GM18526 (cell line): ENCODE measurements around the gene NHLH1.

ENCODE experiments used
- POLR2A ChIP-seq: IDR thresholded peaks from 3 replicates; pipeline ENCODE4 v1.6.1; 2011; ENCODE audit not compliant: insufficient read length; ENCODE audit errors: extremely low read depth

NHLH1 gene

DNA sequence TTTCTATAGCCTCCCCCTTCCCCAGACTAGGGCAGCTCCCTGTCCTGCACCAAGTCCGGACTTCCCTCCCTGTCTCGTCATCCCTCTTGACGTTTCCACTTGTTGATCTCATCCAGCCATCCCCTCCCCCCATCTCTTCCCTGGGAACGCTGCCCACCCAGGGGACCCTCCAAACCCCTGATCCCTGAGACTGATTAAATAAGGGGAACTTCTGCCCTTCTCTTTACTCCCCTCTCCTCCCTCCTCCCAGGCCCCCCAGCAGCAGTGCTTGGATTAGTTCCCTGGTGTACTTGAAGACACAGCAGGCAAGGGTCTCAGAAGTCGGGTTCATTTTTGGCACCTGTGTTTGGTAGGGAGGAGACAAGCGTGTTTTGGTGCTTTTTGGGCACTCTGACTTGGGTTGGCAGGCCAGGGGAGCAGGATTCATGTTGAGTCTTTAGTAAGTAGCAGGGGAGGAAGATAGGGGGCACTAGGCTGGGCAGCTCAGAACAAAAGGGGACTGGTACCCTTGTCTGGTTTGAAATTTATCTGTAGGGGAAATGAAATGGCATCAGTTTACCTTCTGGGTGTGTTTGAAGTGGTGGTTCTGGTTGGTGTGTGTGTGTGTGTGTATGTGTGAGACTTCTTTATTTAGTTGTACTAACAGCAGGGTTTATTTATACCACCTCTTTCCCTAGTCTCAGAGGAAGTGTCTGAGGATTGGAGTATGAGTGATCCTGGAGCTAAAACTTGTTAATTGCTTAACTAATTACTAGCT lies 44.6 kb downstream of the NHLH1 start:
- no peak for TF ChIP-seq POLR2A

DNA sequence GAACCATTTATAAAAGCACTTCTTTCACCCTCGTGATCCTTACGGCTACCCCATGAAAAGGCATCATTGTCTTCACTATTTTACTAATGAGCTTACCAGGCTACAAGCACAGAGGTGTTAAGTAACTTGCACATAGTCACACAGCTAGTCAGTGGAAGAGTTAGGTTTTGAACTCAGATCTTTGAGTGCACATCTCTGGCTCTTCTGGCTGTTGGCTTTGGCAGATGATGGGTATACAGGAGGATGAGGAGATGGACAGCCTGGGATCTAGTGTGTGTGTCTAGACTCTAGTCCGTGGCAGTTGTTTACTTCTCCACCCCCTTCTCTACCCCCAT lies 45.1 kb downstream of the NHLH1 start:
- TF ChIP-seq POLR2A = no peak

DNA sequence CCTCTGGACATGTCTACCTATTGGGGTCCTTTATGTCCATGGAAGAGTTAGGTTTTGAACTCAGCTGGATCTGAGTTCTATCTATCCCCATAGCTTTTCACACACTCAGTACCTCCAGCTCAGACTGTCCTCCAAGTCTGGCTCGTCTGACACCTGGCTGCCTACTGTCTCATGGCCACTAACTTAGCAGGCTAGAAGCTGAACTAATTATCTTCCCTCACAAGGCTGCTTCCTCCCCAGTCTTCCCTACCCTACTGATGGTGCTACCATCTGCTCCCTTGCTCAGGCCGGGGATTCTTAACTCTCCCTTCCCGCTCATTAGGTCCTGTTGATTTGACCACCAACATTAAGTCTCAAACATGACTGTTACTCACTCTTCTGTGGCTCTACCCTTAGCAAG lies 46.8 kb downstream of the NHLH1 start:
- no peak for TF ChIP-seq POLR2A

DNA sequence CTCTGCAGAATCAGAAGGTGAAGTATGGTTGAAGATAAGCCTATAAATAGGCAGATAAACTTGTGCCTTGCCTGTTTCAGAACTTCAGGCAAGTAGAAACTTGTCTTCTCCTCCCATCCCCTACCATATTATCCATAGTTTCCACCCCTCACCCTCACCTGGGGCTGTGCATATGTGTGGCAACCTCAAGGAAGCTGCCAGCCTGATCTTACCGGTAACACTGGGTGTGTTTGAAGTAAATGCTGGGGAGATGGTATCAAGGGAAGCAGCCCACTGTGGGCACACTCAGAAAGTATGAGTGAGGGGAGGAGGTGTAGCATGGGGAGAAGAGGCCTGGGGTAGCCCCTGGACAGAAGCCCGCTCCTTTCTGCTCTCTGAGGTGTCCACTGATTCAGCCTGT lies 48.0 kb downstream of the NHLH1 start:
- no peak for TF ChIP-seq POLR2A

DNA sequence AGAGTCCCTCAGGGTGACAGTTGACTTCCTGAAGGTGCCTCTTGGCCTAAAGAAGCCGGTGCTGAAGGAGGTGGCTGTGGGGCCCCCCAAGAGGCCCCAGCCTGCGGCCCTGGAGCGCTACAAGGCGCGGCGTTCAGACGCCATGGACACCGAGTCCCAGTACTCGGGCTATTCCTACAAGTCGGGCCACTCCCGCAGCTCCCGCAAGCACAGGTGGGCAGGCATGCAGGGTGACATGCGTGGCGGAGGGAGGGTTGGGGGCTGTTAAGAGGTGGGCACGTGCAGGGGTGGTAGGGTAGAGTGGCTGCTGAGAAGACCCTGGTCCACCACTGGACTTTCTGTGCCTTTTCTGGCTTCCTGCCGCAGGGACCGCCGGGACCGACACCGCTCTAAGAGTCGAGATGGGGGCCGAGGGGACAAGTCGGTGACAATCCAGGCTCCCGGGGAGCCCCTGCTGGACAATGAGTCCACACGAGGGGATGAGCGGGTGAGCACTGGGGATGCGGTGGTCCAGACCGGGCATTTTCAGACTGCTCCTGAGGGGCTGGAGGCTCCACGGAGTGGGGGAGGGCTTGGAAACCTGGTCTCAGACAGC lies 48.9 kb downstream of the NHLH1 start:
- no peak for TF ChIP-seq POLR2A

DNA sequence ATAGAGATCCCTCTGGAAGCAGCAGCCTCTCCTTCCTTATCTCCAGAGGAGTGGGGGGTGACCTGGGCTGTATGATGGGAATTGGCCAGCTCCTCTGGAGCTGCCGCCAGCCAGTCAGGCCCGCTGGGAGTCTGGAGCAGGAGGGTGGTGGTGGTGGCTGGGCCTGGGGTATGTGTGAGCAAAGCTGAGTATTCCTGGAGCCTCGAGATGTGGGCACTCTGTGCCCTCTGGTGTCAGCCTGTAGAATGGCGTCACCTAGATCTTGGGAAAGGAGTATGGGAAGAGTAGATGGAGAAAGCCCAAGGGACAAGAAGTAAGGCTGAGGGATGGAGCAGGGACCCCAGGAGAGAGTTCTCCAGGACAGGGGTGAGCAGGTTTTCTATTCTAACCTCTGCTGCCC lies 49.5 kb downstream of the NHLH1 start:
- TF ChIP-seq POLR2A = no peak

DNA sequence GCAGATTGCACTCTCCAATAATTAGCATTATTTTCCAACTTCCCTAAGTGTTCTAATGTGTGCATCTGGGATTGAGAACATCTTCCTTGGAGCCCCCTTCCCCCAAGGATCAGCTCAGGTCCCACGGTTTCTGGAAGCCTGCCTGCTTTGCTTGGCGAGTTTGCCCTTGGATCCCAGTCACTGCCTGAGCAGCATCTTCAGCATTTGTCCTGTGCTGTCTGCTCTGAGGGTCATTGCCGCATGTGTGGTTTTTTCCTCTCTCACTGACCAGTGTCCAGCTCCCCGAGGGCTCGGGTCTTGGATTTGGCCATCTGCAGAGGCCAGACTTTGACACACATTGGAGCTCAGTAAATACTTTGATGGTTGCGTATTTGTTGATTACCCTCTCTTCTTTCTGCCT lies 51.6 kb downstream of the NHLH1 start:
- no peak for TF ChIP-seq POLR2A

DNA sequence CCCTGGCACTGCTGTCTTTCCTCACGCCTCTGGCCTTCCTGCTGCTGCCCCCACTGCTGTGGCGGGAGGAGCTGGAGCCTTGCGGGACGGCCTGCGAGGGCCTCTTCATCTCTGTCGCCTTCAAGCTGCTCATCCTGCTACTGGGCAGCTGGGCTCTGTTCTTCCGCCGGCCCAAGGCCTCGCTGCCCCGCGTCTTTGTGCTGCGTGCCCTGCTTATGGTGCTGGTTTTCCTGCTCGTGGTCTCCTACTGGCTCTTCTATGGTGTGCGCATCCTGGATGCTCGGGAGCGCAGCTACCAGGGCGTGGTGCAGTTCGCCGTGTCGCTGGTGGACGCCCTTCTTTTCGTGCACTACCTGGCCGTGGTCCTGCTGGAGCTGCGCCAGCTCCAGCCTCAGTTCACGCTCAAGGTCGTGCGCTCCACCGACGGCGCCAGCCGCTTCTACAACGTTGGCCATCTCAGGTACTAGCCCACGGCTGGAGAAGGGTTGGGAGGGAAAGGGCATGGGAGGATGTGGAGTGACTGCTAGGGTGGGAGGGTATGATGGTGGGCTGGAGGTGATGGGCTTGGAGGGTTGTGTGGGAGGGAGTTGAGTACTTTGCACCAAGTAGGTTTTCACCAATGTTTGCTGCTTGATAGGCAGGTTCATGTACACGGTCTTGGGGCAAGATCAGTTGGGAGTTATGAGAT lies 52.4 kb downstream of the NHLH1 start:
- TF ChIP-seq POLR2A = no peak

DNA sequence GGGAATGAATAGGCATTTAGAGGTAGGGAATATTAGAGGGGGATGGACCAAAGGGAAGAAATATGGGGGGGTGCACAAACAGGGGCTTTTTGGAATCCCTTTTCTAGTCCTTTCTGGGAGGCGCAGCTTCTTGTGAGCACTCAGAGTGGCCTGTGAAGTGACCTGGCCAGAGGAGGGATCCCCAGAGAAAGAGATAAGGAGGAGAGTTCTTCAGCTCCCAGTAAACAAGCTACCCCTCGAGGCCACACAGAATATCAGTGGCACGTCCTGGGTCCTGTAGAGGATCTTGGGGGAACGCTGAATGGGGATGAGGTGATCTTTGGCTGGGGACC lies 52.9 kb downstream of the NHLH1 start:
- no peak for TF ChIP-seq POLR2A

DNA sequence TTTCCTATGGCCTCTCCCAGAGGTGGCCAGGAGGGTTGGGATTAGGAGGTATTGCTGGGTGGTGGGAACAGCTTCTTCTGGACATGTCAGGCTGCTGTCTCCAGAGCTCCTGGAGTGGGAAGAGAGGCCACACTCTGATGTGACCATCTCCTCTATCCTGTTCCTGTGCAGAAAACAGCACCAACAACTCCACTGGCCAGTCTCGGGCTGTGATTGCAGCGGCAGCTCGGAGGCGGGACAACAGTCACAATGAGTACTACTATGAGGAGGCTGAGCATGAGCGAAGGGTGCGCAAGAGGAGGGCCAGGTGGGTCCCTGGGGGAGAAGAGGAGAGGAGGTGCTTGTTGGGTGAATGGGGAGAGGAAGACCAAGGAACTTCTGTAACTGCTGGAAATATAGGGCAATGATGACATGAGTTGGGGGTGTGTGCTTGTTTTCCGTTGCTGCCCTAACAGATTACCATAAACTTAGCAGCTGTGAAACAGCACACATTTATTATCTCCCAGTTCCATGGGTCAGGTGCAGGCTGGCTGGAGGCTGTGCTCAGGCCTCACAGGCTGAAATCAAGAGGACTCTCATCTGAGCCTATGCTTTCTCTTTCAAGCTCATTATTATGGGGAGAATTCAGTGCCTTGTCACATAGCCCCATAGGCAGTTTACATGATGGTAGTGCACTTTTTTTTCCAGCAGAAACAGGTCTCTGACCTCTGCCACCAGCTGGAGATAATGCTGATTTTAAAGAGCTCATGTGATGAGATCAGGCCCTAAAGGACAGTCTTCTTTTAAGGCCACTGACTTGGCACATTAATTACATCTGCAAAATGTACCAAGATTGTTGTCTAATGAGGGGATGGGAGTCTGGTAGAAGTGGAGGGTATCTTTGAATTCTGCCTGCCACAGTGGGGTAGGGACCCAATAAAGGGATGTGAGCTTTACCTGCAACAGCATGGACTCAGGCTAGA lies 54.3 kb downstream of the NHLH1 start:
- TF ChIP-seq POLR2A = no peak

DNA sequence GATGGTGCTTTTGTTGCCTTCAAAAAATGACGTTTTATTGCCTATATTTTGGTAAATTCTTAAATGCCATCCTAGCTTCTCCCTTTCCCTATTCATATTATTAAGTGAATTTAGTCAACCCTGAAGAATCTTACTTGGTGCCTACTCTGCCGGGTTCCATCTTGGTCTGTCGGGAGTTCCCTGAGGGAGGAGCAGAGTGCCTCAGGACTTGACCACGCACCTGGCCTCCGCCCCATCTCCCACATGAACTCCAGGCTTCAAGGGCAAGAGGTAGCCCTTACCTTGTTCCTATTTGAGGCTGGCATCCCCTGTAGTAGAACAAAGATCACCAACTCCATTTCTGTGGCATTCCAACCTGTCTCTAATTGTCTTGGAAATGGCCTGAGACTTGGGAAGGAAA lies 55.0 kb downstream of the NHLH1 start:
- no peak for TF ChIP-seq POLR2A
